Gastroesophageal sphincter (tissue), 3 donors: ENCODE measurements around the gene CNNM4.

Experiments used
- POLR2A ChIP-seq, 2 donors: fragments of 450-650 bp; IDR thresholded peaks; one replicate each; pipeline ENCODE4 v1.6.1; 2017; ENCODE audit warnings: antibody characterized with exemption in 2 of 2, mild to moderate bottlenecking in 2 of 2, moderate library complexity in 1 of 2
- TF ChIP-seq, protein P1 (sequence below), 4 experiments: fragments of 200-600 bp in 2 of 4; fragments of 450-650 bp in 2 of 4; sonication (generic) in 1 of 4; IDR thresholded peaks; one replicate each; pipeline ENCODE4 v1.5.1; 2017 to 2019; ENCODE audit warnings: antibody characterized with exemption in 4 of 4, mild to moderate bottlenecking in 2 of 4, moderate library complexity in 2 of 4

- TF ChIP-seq, protein P1, sequence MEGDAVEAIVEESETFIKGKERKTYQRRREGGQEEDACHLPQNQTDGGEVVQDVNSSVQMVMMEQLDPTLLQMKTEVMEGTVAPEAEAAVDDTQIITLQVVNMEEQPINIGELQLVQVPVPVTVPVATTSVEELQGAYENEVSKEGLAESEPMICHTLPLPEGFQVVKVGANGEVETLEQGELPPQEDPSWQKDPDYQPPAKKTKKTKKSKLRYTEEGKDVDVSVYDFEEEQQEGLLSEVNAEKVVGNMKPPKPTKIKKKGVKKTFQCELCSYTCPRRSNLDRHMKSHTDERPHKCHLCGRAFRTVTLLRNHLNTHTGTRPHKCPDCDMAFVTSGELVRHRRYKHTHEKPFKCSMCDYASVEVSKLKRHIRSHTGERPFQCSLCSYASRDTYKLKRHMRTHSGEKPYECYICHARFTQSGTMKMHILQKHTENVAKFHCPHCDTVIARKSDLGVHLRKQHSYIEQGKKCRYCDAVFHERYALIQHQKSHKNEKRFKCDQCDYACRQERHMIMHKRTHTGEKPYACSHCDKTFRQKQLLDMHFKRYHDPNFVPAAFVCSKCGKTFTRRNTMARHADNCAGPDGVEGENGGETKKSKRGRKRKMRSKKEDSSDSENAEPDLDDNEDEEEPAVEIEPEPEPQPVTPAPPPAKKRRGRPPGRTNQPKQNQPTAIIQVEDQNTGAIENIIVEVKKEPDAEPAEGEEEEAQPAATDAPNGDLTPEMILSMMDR (IDR thresholded peaks at IDR 0.05) = no peak
- TF ChIP-seq POLR2A (IDR thresholded peaks at IDR 0.05) = no peak
Observed at GRCh38 chr2:96759548-96759947, 1.2 kb upstream of the CNNM4 start.
